ENCODE data around the gene TNIP3.
"Not testable (repeated sequence)": the region's sequence is repeated elsewhere in the genome, so short reads cannot be mapped to it uniquely, and the experiment has no call there.

TNIP3 gene

DNA sequence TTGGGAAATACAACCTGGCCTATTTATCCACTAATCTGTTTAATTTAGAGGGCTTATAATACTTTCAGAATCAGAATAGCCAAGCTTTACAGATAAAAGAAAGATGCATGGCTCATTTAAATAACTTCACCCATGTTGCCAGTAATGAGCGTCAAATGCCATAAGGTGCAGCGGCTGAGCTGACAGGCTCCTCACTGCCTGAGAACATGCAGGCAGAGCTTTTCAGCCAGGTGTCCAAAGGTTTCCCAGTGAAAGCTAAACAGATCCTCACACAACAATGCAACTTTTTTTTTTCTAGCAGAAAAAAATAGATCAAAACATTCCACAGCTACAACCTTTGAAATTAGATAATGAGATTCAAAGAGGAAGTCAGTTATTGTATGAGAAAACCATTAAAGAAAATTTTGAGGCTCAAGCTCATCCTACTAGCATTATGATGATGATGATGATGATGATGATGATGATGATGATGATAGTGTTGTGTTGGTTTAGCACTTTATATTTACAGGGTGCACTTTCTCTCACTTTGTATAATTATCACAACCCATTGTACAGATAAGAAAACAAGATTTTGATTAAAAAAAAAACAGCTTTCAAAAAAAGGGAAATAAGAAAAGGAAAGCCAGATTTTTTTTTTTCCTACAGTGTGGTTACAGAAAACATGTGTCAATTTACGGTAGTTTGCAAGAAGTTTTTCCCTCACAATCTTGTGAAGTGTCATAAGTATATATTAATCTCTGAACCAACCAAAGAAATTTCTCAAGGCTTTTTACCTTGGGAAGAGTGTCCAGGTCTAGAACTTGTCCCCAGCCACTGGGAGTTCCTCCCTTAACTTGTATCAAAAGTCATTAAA, 12.2 kb upstream of the TNIP3 start:
- DNase-seq: no peak

DNA sequence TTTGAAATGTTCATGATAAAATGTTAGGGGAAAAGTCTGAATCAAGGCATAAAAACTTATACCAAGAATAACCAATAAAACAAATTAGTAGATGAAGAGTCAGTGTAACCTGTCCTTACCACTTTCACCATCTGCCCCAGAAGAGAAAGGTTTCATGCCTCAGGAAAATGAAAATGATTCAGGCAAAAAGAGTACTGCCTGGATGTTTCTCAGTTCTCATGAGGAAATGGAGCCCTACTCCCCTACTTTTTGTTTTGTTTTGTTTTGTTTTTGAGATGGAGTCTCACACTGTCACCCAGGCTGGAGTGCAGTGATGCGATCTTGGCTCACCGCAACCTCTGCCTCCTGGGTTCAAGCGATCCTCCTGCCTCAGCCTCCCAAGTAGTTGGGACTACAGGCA, 7.4 kb upstream of the TNIP3 start:
- DNase-seq: not testable (repeated sequence)

DNA sequence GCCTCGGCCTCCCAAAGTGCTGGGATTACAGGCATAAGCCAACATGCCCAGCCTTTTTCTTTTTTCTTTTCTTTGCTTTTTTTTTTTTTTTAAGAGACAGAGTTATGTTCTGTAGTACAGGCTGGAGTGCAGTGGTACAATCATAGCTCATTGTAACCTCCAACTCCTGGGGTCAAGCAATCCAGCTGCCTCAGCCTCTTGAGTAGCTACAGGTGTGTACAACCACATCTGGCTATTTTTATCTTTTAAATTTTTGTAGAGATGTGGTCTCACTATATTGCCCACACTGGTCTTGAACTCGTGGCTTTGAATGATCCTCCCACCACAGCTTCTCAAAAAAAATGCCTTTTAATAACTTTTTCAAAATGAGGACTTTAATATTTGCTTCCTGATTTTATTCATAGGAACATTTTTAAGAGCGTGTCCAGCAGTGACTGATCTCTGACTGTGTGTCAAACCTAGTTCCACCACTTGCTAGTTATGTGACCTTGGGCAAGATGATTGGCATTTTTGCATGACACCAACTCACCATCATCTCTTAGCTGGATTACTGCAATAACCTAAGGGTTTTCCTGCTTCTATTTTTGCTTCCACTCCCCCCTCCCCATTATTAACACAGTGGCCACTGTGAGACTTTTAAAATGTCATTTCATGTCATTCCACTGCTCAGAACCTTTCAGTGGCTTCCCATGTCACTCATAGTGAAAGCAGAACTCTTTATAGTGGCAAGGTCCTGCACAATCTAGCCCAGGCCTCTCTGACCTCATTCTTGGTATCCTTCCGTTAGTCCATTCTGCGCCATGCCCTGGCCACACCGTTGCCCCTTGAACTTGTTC, 4.5 kb upstream of the TNIP3 start:
- DNase-seq: no peak

DNA sequence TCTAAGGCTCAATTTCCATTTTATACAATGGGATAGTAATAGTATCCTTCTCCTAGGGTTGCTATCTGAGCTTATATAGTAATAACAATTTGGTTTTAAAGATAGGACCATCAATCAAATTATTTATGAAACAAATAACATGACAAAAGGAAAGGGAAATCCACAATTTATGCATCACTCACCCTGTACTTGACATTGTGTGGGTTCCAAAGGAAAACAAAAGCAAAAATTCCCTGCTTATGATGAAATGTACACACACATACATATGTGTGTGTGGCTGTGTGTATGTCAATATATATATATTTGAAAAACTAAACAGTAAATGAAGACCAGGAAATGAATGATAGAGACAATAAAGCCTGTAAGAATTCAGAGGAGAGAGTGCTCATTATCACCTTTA, 2.9 kb upstream of the TNIP3 start:
- no peak for DNase-seq

DNA sequence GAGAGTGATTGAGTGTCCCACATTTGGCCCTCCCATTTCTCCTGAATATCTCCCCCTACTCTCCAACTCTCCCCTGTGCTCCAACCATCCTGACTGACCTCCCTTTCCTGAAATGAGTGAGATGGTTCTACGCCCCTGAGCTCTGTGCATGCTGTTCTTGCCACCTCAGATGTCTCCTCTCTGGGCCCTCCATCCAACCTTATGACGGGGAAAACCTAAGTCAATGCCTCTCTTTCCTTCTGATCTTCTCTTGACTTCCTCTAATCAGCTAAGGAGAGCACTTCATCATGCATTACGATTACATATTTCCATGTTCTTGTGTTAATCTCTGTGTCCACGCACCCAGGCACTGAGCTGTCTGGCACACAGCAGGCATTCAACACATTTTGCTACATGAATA, 1.1 kb upstream of the TNIP3 start:
- no peak for DNase-seq

DNA sequence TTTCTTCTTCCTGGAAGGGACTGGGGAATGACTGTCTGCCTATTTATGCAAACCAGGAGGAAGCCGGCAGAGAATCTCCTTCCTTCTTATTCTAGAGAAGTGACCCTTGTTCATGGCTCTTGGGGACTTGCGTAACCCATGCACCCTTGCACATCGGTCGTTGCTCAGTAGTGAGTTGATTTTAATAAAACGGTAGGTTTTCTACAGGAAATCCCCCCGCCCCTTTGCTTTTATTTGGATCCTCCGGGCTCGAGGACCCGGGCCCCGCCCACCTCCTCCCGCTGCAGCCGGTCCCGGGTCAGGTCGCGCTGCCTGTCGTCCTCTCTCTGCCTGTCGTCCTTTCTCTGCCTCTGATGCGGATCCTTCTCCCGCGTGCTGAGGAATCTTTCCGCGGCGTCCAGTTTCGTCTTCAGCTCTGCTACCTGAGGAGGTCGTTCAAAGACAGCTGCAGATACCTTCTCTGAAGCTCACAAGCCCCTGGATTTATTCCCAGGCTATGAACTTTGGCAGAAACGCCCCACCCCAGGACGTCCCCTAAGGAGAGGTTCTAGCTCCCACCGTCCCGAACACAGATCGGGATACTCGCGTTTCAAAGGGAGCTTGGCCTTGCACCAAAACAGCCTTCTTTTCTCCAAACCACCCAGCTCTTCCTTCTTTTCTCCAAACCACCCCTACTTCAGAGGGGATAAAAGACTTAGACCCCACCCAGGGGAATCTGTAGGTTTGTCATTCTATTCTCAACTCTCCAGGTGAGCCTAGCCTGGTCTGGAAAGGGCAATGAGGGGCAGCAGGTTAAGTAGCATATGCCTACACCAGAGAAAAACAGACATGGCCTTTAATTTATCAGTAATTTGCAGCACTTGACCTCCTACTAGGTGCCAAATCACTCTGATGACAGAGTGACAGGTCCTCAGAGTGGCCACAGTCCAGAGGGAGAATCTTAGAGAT, 7.0 kb downstream of the TNIP3 start:
- no peak for DNase-seq

DNA sequence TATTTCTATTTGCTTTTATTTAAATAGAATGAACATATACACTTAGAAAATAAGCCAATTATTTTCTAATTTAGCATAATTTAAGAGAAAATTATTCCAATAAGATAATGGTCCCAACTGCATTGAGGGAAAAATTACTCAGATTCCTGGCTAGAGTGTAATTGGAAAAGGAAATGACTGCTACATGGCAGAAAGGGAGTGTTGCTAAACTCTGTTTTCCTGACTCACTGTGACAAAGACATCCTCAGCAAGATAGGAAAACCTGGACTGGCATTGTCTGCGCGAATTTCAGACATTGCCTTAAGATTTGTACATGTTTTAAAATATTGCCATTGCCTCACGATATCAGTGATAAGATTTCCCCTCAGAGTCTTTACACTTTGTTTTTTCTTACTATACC, 8.2 kb downstream of the TNIP3 start:
- no peak for DNase-seq

DNA sequence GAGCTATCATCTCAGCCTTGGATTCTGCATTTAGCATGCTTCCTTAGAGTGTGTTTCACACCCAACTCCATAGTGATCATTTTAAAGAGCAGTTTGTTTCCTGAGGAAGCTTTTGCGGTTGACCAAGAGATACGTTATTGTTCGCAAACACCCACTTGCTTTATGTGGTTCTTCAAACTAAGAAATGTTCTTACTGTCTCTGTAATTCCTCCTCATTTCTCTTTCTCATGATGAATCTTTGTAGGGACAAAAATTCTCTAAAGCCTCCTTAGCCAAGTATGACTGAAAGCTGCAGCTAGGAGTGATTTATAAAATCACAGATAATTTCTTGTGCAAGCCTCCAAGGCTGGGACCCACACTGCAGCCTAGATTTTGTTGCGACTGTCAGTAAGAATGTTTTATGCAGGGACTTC, 10.0 kb downstream of the TNIP3 start:
- no peak for DNase-seq

DNA sequence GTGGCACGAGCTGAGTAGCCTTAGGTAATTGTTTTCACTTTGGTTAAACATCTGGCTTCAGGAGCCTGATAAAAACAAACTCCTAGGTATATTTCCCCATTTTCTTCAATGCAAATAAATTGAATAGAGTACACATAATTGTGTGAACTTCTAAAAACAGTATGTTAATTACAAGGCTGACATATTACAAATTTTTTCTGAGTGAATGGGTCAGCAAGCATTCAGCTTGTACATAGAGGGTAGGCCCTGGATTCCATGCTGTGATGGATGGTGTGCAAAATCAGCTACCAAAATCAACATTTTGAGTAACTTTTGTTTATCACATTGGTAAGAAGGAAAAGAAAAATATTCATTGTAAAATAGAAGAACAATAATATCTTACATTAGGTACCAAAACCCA, 12.2 kb downstream of the TNIP3 start:
- no peak for DNase-seq

DNA sequence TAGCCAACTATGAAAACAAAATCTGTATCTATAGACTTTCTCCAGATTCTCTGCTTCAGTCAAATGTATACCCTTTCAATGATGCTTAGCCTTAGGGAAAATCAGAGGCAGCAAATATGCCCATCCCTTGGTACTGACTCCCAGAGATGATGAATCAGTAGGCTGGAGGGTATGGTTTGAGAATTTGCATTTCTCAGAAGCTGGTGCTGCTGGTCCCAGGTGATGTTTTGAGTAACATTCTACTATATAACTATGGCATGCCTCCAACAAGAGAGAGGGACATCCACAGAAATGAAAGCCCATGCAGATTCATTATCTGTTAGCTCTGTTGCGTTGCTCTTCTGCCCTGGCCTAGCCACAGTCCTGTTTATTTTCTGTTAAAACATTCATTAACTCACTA, 13.6 kb downstream of the TNIP3 start:
- DNase-seq: no peak

DNA sequence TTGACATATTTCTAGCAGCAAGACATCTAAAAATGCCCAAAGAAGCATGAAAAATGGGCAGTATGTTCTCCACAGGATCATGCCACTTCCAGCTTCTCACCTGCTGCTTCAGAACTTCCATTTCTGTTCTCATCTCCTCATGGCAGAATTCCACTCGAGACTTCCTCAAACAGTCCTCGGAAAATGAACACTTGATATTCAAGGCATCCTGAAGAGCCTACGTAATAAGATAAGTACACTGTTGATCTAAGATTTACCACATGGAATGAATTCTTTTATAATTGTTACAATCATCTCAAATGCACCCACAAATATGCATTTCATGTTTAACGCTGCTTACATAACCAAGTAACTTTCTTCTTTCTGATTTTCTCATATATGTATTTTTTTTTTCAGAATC, 14.1 kb downstream of the TNIP3 start:
- no peak for DNase-seq

DNA sequence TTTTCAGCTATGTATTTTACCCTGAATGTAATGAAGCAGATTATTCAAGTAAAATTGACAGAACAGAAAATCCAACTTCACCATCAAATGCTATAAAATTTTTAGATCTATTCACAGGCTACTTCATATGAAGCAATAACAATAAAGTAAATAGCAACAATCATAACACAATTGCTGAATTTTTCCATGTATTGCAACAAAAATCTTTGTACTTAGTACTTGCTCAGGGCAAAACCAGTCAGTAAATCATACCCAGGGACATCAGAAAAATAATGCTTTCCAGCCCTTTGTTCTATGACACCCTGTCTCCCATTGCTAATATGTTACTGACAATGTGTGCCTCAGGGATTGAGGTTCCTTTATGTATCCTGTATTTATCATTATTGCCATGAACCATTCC, 15.5 kb downstream of the TNIP3 start:
- DNase-seq: no peak

DNA sequence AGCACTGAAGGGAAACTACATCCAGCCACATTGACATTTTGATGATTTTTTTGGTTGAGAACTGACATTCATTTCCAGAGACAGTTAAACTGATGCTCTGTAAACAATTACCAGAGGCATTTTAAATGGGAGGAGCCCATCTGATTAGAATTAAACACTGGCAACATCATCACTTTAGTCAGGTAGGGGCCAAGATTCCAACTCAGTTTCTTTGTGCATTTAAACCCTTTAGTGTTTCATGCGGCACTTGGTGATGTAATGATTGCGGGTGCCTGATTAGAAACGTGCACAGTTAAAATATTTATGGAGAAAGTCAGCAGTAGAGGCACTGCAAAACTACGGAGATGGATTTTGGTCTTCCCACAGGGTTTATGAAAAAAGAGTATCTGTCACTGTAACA, 16.1 kb downstream of the TNIP3 start:
- DNase-seq: no peak

DNA sequence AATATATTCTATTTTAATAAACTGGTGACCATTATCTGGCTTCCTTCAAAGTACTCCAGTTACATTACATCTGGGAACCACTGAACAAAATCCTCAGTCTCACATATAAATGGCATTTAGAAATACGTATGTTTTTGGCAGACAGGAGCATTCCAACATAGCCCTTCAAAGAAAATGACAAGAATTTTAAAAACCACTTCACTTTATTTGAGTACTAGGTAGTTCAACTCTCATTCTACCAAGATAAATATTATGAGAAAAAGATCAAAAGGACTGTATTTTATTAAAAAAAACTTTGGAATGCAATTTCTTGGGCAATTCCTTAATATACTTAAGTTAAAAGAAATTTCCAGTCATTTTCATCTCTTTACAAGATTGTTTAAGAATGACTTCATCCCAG, 17.6 kb downstream of the TNIP3 start:
- DNase-seq: no peak

DNA sequence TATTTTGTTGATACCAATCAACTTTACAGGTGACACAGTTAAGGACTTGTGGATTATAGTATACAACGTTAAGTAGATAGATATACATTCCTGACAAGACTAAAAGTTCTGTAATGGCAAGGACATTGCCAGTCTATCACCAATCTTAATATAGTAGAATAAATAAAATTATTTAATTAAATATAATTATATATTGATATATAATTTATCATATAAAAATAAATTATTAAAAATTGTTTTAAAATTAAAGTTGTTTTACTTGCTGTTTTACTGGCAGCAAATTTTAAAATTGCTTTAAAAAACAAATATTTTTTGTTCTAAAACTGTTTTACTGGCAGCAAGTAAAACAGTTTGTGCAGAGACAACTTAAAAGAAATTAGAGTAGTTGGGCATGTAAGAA, 18.7 kb downstream of the TNIP3 start:
- DNase-seq: no peak

DNA sequence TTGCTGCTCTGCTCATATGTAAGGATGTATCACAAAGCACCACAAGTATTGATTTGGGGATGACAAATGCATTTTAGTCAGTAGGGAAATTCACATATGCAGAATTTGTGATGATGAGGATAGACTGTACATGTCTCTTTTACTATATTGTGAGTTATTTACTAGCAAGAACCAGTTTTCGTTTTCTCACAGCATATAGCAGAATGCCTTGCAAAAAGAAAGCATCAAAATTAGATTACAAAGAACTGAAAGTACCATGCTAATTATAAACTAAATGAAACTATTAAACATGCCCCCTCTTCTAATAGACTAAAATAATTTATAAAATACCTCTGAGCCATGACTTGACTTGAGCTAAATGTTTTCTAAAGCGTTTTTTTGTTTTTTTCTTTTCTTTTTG, 20.1 kb downstream of the TNIP3 start:
- DNase-seq: no peak

DNA sequence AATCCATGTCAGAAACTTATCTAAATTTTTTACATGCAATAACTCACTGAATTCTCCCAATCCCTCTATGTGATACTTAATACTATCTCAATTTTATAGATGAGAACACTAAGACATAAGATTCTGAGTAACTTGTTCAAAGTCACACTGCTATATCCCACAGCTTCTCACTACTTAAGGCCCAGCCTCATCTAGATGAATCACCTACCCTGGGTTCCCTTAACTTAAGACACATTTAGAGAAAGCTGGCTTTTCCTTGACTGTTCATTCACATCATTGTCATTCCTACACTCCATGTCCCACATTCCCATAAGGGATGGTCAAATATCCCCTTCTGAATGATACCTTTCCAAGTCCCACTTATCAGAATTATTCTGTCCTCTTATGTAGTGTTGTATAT, 21.0 kb downstream of the TNIP3 start:
- no peak for DNase-seq

DNA sequence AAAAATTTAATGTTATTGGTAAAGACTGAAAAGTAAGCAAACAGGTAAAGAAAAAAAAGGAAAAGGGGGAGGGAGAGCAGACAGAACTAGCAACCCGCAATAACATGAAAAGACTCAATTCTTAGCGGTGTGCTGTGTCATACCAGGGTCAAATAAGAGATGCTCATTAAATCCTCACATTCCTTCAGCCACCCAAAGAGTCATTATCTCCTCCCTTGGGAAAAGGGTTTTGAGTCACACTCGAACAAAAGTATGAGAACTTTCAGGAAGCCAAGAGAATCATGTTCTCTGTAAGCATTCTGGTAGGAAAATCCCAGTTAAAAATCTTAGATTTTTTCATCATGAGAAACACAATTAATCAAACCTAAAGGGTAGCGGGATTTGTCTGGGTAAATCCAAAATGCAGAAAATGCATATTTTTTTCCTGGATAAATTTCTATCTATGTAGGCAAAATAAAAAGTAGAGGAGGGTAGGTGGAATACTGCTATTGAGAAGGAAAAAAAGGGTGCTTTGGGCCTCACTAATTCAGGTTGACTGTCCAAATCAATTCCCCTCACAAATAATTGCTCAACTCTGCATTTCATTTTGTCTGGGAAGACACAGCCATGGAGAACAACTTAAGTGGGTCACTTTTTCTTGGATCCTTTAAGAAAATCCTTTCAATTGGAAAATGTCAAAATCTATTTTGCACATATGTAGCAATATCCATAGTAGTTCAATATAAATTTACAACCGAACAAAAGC, 23.2 kb downstream of the TNIP3 start:
- no peak for DNase-seq

DNA sequence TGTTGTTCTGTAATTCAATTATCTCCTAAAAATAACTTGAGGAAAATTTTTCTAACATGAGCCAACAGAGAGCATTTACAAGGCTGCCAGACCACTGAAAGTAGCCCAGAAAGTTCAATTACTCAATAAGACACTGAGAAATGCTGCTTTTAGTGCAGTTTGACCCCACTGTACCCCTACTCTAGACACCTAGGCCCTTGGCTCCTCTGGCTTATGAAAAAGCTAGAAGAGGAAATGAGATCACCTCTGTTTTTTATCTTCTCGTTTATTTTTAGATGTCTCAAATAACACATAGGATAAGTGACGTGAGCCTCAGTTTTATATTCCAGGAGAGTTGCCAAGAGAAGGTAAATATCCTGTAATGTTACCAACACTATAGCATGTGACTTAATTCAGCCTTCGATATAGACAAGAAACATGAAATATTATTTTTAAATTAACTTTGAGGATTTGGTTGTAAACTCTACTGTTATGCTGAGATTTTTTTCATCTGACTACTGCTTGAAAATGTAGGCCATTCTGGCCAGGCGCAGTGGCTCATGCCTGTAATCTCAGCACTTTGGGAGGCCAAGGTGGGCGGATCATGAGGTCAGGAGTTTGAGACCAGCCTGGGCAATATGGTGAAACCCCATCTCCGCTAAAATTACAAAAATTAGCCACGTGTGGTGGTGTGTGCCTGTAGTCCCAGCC, 24.4 kb downstream of the TNIP3 start:
- no peak for DNase-seq

DNA sequence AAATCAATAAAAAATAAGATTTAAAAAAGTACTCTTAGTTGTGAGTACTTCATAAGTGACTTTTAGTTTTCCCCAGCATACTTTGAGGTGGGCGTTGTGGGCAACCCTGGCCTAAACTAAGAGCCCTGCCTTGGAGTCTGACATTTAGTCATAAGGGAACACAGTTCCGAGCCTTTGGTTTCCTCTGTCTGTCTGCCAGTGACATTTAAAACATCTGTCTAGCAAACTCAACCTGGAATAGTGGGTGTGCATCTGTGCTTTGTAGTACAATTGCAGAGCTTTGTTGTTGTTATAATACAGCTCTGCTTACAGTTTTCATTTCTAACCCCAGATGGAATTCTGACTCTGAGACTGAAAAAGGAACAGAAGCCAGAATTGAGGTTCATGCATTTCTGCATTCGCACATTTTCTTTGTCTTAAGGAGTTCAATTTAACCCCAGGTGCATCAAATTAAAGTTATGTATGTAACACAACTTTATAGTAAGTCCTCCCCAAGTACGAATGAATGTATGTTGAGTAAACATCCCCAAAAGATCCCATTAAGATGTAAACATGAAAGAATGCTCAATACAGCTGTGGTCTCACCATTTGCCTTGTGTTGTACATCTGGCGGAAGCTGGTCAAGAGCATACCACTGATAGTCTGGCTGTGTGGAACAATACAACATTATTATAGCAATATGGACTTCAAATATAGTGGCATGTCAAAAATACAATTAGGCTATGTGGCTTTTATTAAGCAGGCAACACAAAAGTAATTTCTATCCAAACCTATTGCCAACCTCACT, 25.9 kb downstream of the TNIP3 start:
- no peak for DNase-seq

DNA sequence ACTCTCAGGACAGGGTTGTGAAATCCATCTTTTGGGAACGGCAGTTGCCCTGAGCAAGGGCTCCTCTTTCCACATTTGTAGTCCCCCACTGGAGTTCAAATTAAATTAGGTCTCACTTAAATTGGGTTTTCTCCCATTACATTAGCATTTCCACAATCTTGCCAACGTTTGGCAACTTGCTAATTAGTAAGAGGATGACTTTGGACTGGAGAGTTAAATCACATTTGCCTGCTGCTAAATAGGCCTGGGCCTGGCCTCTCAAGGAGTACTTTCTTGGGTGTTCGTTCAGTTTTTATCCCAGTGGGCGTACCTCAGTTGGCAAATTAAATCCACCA, 33.8 kb downstream of the TNIP3 start:
- no peak for DNase-seq
